Retinal pigment epithelial cell (primary cell): ENCODE data around the gene GOLIM4.

Experiments used
- DNase-seq: peaks from one replicate; pipeline ENCODE4 v3.0.0-alpha.2; 2010; ENCODE audit warnings: low read depth
- H3K4me3 ChIP-seq: 2 replicates; pipeline ENCODE4 v1.5.1; 2011; ENCODE audit warnings: mild to moderate bottlenecking, low read length, control low read depth, moderate library complexity
- TF ChIP-seq, protein P1 (sequence below): conservative IDR thresholded peaks from 2 replicates; pipeline ENCODE4 v1.5.1; 2011; ENCODE audit warnings: low read depth, low read length, control low read depth, inconsistent platforms

GOLIM4 gene

DNA sequence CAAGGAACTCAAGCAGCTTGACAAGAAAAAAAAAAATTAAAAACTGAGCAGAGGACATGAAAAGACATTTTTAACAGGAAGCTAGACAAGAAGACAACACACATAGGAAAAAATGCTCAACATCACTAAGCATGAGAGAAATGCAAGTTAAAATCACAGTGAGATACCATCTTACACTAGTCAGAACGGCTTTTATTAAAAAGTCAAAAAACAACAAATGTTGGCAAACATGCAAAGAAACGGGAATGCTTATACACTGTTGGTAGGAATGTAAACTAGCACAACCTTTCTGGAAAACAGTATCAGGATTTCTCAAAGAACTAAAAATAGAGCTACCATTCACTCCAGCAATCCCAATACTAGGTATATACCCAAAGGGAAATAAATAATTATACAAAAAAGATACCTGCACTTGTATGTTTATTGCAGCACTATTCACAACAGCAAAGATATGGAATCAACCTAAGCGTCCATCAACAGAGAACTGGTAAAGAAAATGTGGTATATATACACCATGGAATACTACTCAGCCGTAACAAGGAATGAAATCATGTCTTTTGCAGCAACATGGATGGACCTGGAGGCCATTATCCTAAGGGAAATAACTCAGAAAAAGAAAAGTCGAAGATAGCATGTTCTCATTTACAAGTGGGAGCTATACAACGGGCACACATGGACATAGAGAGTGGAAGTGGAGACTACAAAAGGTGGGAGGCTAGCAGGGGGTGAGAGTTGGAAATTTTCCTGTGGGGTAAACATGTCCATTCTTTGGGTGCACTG lies 5.2 kb downstream of the GOLIM4 start:
- no peak for DNase-seq
- no peak overlapping the region for H3K4me3 ChIP-seq
- TF ChIP-seq, protein P1, sequence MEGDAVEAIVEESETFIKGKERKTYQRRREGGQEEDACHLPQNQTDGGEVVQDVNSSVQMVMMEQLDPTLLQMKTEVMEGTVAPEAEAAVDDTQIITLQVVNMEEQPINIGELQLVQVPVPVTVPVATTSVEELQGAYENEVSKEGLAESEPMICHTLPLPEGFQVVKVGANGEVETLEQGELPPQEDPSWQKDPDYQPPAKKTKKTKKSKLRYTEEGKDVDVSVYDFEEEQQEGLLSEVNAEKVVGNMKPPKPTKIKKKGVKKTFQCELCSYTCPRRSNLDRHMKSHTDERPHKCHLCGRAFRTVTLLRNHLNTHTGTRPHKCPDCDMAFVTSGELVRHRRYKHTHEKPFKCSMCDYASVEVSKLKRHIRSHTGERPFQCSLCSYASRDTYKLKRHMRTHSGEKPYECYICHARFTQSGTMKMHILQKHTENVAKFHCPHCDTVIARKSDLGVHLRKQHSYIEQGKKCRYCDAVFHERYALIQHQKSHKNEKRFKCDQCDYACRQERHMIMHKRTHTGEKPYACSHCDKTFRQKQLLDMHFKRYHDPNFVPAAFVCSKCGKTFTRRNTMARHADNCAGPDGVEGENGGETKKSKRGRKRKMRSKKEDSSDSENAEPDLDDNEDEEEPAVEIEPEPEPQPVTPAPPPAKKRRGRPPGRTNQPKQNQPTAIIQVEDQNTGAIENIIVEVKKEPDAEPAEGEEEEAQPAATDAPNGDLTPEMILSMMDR, result no peak

DNA sequence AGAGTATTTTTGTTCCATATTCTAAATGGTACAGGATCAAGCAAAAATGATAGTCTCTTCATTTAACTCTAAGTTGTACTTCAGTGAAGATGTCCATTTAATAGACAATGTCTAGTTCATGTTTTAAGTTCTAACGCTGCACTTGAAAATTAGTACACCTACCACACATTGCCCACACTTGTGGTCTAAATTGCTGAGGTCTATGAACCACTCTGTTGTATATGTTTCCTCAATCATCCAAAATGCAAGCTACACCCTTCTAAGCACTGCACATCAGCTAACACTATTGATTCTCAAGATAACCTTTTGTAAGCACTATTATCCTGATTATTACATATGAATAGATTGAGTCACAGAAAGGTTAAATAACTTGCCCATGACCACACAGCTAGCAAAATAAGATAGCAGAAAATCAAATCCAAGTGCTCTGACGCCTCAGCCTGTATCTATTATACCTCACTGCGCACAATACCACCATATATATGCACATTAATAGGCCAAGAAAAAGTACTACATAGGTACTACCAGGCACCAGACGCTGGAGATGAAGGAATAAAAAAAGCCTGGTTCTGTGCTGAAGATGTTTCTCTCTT lies 6.4 kb downstream of the GOLIM4 start:
- TF ChIP-seq, protein P1, result no peak
- DNase-seq, result no peak

DNA sequence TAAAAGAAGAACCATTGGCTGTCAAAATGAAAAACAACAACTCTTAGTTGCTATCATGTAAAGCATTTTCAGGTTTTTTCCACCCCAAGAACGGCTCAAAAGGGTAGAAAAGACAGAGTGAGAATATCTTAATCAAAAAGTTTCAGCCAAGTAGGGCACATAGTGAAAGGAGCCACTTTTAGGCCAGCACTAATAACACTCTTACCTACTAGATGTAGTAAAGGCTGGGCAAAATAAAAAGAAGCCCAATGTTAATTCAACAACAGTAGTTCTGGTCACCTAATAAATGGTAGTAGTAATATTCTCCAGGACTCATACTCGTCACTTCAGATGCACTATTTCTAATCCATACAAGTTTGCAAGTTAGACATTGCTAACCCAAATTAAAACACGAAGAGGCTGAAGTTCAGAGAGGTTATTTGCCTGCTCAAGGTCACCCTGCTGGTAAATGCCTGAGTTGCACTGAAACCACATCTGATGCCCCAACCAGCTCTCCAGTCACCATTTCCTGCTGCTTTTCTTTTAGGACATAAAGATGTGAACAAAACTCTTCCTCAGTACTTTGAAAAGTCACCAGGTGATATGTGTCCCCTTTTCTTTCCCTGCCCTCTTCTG lies 7.5 kb downstream of the GOLIM4 start:
- TF ChIP-seq, protein P1, result peak; percentile 41
- H3K4me3 ChIP-seq, result no peak overlapping the region
- no peak for DNase-seq

More for the DNA sequence above, 6.4 kb downstream of the GOLIM4 start:
- H3K4me3 ChIP-seq, result no peak overlapping the region

DNA sequence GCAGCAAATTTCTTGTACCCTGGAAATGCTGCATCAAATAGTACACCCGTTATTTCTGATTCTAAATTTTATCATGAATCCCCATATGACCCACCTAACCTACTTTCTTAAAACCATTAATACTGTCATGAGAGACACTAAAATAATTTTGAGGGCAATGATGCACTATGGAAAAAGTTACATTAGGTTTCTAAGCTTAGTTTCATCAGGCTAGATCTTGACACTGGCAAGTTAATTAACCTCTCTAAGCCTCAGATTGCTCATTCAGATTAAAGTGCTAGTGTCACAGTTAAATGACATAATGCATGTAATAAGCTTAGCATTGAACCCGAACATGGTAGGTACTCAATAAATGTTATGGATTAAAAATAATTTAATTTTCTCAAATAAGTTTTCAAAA lies 8.2 kb downstream of the GOLIM4 start:
- TF ChIP-seq, protein P1, result no peak
- no peak overlapping the region for H3K4me3 ChIP-seq
- DNase-seq, result no peak

DNA sequence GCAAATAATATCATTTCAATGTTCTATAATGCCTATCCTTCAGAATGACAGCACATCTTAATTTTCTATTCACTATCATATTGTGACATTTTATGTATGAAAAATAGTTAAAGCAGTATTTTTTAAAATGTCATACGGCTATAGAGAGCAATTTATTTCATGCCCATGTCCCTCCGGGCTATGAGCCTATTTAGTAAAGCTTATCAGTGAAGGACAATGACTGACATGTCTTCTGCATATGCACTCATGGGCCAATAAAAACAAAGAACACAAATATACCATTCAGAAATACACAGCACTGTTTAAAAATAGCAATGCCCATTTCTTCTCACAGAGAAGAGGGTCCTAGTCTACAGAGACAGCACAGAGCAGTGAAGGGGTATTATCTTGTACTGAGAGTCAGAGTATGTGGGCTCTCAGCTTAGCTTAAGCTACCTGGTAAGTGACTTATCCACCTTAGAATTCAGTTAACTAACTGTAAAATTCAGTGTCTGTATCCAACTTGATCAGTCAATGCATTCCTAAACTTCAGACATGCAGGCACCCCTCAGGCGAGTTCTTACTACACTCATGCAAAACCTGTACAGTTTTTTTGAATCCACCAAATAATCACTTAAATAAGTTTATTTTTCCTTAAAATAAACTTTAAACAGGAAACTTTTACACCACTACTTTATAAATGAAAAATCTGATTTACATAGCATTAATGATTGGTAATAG lies 9.0 kb downstream of the GOLIM4 start:
- no peak for DNase-seq
- TF ChIP-seq, protein P1, result no peak
- H3K4me3 ChIP-seq, result no peak overlapping the region

DNA sequence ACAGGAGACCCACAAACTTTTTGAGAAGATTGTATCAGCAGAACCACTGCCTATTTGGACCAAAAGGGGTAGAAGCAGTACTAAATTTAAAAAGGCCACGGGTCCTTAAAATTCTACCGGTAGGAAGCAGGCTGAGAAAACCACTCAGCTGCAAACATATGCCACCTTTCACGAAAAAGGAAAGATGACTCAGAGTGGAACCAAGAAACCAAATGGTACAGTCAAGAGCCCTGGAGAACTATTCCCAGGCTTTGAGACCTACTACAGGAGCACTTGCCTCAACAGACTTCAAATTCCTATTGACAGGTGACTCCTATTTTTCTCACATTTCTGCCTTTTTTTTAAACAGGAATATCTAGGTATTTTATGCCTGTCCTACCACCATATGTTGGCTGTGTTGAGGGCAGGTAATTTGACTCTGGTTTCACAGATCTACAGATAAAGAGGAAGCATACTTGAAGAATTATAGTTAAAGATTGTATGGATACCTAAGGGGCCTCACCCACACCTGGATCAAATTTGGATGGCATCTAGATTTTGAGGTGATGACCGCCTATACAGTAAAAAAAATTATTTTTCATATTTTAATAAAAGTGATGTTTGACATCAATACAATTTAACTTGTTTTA lies 10.1 kb downstream of the GOLIM4 start:
- TF ChIP-seq, protein P1, result no peak
- H3K4me3 ChIP-seq, result no peak overlapping the region
- DNase-seq, result no peak
